Fibroblast of skin of left quadriceps (primary cell): ENCODE results near the gene SLC12A3.
A peak's percentile ranks its signal among the peaks of the same experiment; 100 is the strongest.

Experiments
- DNase-seq, 2 experiments: peaks; one replicate each; pipeline ENCODE4 v3.0.0-alpha.2; 2013; ENCODE audit warnings: low read depth in 2 of 2

SLC12A3 gene

GRCh38 chr16:56864960-56865359 lies at the start of gene SLC12A3:
Gene SLC12A3 (plus strand): TSS chr16:56865207. CDS start chr16:56865236, 29 bp downstream.
- no peak for DNase-seq

DNA sequence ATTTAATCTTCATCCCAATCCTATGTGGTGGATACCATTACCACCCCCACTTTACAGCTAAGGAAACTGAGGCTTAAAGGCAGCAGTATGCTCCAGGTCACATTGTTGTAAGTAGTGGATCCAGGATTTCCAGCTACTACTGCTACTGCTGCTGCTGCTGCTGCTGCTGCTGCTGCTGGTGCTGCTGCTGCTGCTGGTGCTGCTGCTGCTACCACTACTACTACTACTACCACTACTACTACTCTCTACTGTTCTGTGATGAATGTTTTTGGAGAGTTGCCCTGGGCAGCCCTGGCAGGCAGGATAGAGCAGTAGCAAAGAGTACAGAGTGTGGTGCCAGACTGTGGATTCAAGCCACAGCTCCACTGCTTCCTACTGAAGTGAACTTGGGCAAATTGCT lies 49.3 kb upstream of the SLC12A3 start:
- DNase-seq: no peak

GRCh38 chr16:56817056-56817455 lies 48.0 kb upstream of the SLC12A3 start:
- no peak for DNase-seq

GRCh38 chr16:56817938-56818337 lies 47.1 kb upstream of the SLC12A3 start:
- DNase-seq: no peak

DNA sequence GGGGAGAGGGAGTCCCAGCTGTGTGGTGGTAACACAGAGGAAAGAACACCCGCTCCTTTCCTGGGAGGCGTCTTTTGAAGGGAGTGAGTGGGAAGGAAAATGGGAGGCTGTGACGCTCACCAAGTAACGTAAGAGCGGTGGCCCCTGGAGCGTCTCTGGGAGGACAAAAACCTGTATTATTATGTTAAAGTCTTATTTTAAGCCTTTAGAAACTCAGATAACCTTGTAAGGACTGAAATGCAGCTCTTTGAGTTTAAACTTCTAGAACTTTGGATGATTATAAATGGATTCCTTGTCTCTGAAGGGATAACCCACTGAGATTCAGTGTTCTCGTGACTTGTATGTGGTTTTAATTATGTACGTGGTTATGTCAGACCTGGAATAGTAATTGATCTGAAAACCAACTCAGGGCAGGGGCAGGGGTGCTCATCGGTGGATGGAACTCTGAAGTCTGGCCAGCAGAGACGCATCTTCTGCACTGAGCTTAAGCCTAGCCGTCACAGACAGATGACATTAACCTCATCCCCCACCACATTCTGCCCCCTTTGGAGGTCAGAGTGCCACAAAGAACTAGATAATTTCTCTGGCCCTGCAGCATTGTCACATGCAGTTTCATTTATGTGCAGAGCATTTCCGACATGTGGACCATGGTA lies 41.8 kb upstream of the SLC12A3 start:
- no peak for DNase-seq

DNA sequence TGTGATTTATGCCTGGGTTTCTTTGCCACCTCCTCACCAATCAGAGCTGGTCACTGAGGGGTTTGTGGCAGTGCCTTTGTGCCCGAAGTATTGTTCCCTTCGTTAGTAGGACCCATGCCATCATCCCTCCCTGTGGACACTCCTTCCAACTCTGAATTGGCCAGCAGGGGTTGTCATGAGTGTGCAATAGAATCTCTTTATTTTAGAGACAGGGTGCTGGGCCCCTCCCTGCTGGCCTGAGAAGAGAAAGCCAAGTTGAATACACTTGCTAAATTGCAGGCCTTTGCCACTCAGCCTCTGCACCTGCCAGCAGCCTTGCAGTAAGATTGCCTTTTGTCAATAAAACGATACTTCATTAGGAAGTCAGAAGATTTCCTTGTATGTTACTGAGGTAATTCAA lies 40.7 kb upstream of the SLC12A3 start:
- no peak for DNase-seq

GRCh38 chr16:56824804-56825203 lies 40.2 kb upstream of the SLC12A3 start:
- DNase-seq: no peak

GRCh38 chr16:56825826-56826225 lies 39.2 kb upstream of the SLC12A3 start:
- peak in 1 of 2 experiments; percentile 21 for DNase-seq

DNA sequence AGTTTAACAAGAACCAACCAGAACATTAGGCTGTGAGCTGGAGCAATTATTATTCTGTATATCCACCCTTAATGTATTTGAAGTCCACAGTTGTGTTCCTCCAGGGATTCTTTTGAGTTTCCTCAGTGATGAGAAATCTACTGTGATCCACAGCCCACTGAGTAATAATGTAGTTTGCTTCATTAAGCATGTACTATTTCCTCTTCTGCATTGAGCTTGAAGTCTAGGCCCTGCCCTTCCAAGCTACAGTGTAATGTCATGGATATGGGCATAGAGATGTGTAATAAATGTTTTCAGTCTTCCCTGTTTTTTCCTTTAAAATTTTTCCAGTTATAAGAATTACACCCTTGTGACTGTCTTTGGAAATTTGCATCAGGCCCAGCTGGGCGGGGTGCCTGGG lies 36.4 kb upstream of the SLC12A3 start:
- DNase-seq: no peak

GRCh38 chr16:56830669-56831068 lies 34.3 kb upstream of the SLC12A3 start:
- no peak for DNase-seq

- DNase-seq: no peak
Measured at GRCh38 chr16:56832768-56833167, 32.2 kb upstream of the SLC12A3 start.

DNA sequence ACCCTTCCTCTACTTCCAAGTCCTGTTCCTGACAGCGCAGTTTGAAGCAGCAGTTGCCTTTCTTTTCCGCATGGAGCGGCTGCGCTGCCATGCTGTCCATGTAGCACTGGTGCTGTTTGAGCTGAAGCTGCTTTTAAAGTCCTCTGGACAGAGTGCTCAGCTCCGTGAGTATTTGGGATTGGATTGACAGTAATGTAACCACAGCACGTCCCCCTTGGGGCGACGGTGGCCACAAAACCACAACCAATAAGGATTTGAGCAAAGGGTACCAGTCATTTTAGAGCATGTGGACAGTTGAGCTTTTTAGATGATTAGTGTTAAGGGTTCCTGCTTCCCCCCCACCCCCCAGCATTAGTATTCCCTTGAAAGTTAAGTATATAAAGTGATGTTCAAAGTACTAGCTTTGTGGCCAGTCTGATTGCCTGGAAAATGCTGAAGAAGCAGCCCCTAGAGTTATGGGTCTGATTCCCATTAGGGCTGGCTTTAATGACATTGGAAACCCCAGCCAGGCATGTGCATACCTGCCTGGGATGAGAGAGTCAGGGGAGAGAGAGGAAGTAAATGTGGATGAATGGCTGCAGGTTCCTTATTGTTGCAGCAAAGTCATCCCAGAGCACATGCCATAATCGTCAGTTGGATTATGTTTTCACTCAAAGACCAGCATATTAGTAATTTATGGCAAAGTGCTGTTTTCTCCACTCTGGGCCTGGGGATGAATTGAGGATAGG lies 31.6 kb upstream of the SLC12A3 start:
- no peak for DNase-seq

DNA sequence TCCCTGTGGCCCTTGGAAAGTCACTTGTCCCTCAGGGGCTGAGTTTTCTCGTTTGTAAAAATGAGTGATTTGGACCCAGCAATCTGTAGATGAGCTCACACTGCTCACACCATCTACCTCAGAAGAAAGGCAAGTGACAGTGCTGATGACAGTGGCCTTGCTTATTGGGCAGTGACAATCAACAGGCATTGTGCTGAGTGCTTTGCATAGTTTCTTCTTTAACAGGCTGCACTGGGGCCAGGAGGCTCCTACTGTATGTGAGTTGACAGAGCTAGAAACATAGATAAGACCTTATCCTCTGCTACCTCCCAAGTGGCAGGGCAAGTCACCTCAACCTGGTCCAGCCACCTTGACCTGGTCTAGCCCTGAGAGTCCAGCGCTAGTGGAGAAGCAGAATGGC lies 29.7 kb upstream of the SLC12A3 start:
- DNase-seq: no peak

DNA sequence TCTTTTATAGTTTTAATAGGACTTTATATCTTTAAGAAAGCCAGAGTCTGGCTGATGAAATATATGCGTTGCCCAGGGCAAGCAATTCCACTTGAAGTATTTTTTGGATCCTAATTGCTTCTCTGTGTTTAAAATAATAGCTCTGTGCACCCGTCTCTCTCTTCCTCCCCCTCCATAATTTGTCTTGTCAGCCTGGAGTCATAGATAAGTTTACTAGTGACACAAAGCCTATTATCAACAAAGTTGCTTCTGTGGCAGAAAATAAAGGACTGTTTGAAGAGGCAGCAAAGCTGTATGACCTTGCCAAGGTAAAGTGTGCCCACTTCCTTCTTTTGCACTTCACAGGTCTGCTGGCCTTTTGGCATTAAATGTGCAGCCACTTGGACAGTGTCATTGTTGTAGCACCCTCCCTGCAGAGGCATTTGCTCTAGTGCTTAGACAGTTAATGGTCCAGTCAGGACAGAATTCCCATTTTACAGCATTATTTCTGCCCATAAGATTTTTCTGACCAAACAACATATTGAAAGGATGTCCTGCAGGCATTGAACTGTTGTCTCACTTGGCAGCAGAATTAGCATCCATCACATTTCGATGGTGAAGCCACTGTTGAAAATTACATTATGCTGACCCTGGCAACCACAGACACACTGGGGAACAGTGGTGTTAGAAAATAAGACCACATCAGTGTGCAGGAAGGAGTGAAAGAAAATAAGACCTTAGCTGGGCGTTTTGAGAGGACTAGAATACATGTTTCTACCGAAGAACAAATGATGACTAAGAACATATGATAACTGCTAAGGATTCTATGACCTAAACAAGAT lies 28.4 kb upstream of the SLC12A3 start:
- no peak for DNase-seq

DNA sequence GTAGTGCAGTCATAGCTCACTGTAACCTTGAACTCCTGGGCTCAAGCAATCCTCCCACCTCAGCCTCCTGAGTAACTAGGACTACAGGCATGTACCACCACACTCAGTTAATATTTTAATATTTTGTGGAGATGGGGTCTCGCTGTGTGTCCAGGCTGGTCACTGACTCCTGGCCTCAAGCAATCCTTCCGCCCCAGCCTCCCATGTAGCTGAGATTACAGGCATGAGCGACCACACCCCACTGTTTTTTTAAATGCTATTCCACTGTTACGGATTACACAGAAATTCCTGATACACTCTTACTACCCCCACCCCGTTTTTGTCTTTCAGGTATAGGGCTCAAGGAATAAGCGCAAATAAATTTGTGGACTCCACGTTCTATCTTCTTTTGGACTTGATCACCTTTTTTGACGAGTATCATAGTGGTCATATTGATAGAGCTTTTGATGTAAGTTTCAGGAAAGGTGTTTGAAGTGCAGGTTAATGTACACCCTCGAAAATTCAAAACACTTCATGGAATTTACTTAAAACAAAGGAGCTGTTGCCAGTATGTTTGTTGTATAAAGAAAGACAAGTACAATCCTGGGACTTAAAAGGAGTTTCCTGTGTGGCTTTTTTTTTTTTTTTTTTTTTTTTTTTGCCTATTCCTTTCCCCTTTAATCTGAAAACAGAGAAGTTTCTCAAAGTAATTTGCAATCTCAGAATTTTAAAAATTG lies 26.2 kb upstream of the SLC12A3 start:
- no peak for DNase-seq

DNA sequence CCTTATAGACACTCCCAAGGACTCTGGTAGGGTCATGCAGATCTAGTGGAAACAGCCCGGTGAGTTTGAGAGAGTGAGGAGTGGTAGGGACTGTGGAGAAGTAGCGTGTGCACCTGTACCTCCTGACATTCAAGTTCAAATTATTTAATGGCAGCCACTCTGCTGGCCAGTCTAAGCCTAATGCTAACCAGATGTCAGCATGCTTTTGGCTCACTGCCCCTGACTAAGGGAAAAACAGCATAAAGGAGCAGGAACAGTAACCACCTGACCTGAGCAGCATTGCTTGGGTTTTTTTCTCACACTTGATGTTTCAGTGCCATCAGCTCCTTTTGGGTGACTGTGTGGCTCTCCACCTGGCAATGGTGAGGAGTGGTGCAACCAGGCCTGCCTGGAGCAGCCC lies 23.8 kb upstream of the SLC12A3 start:
- DNase-seq: peak in 1 of 2 experiments; percentile 19

DNA sequence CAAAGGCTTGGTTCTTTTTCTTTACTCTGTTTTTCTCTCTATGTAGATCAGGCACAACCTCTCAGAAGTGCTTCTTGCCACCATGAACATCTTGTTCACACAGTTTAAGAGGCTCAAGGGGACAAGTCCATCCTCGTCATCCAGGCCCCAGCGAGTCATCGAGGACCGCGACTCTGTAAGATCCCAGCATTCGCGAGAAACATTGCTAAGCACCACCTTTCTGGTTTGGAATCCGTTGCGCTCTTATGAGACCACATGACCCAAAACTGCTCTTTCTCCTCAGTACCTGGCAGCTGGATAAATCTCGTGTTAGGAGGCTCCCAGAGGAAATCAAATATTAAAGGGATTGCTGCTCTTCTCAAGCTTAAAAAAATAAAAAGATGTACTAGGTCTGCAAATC lies 23.3 kb upstream of the SLC12A3 start:
- DNase-seq: no peak

DNA sequence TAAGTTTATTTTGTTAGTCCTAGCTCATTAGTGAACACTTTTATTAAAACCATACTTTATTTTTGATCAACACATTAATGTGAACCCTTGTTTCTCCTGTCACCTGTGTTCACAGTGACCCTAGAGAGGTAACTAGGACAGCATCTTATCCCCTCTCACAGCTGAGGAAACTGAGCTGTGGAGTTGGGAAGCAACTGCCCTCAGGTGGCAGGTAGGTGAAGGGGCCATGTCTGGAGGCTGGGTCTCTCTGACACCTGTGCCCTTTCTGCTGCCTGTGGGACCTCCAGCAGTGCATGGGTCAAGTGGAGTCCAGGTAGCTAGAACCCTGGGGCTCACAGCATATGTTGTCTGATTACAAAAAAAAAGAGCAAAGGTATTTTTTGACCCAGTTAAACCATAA lies 22.9 kb upstream of the SLC12A3 start:
- DNase-seq: no peak

GRCh38 chr16:56844056-56844455 lies 21.0 kb upstream of the SLC12A3 start:
- no peak for DNase-seq

GRCh38 chr16:56847173-56847910 lies 17.7 kb upstream of the SLC12A3 start:
- no peak for DNase-seq
